Loucy (cell line): ENCODE measurements around the gene TIMP2.

Experiments
- EZH2phosphoT487 ChIP-seq: fragments of 200-600 bp; IDR thresholded peaks from 2 replicates; pipeline ENCODE4 v1.6.1; 2018; ENCODE audit warnings: antibody characterized with exemption, mild to moderate bottlenecking, moderate library complexity, borderline replicate concordance
- TF ChIP-seq, protein P1 (sequence below): fragments of 200-600 bp; sonication (generic); conservative IDR thresholded peaks from 2 replicates; pipeline ENCODE4 v1.5.1; 2014; ENCODE audit warnings: mild to moderate bottlenecking, antibody characterized with exemption, low read length

GRCh38 chr17:78824240-78824639 is 100.9 kb downstream of the TIMP2 start:
- TF ChIP-seq, protein P1, sequence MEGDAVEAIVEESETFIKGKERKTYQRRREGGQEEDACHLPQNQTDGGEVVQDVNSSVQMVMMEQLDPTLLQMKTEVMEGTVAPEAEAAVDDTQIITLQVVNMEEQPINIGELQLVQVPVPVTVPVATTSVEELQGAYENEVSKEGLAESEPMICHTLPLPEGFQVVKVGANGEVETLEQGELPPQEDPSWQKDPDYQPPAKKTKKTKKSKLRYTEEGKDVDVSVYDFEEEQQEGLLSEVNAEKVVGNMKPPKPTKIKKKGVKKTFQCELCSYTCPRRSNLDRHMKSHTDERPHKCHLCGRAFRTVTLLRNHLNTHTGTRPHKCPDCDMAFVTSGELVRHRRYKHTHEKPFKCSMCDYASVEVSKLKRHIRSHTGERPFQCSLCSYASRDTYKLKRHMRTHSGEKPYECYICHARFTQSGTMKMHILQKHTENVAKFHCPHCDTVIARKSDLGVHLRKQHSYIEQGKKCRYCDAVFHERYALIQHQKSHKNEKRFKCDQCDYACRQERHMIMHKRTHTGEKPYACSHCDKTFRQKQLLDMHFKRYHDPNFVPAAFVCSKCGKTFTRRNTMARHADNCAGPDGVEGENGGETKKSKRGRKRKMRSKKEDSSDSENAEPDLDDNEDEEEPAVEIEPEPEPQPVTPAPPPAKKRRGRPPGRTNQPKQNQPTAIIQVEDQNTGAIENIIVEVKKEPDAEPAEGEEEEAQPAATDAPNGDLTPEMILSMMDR, result no peak
- no peak for TF ChIP-seq EZH2phosphoT487
